Tibial nerve (tissue), 4 donors: Measurements from ENCODE around the gene CLECL1. TPM values are rescaled to one million over a fixed set of nuclear protein-coding genes. Genes with fewer than 3 reads are reported as not detected.
A peak's percentile ranks its signal among the peaks of the same experiment; 100 is the strongest.

Experiments
- DNase-seq, 2 donors: peaks; one replicate each; pipeline ENCODE4 v3.0.0-alpha.2; 2019; ENCODE audit warnings: low spot score in 2 of 2
- H3K27ac ChIP-seq, 4 donors: fragments of 200-600 bp; sonication (generic) in 3 of 4; one replicate each; pipeline ENCODE4 v1.5.1; 2017 to 2019; ENCODE audit warnings: mild to moderate bottlenecking in 1 of 4
- H3K27me3 ChIP-seq, 2 donors: fragments of 200-600 bp; sonication (generic) in 1 of 2; one replicate each; pipeline versions ENCODE4 v1.5.1 to v1.6.0; 2017 to 2019
- H3K36me3 ChIP-seq, 3 donors: fragments of 200-600 bp; sonication (generic); one replicate each; pipeline ENCODE4 v1.5.1; 2018 to 2019
- H3K4me1 ChIP-seq, 4 donors: fragments of 200-600 bp; sonication (generic) in 3 of 4; one replicate each; pipeline ENCODE4 v1.5.1; 2017 to 2019
- H3K4me3 ChIP-seq, 4 donors: fragments of 200-600 bp; sonication (generic) in 3 of 4; one replicate each; pipeline ENCODE4 v1.5.1; 2017 to 2019; ENCODE audit warnings: mild to moderate bottlenecking in 1 of 4, moderate library complexity in 1 of 4
- H3K9me3 ChIP-seq, 4 donors: fragments of 200-600 bp; sonication (generic) in 3 of 4; one replicate each; pipeline ENCODE4 v1.5.1; 2017 to 2019
- EP300 ChIP-seq, 2 donors: sonication (generic); formaldehyde crosslinking; IDR thresholded peaks; one replicate each; pipeline ENCODE4 v1.6.1; 2017; ENCODE audit warnings: antibody characterized with exemption in 2 of 2, mild to moderate bottlenecking in 1 of 2
- POLR2A ChIP-seq, 2 donors: fragments of 450-650 bp; IDR thresholded peaks; one replicate each; pipeline ENCODE4 v1.6.1; 2017; ENCODE audit warnings: antibody characterized with exemption in 2 of 2, mild to moderate bottlenecking in 2 of 2, moderate library complexity in 2 of 2
- WGBS, 2 donors: methylation state at CpG; one replicate each; pipeline ENCODE4 v1.1.5; 2018; 5-methylcytosine and 5-hydroxymethylcytosine counted together
- total RNA-seq, 4 donors: library from RNA; depleted of rRNA; stranded (reverse); fragments of >200 nt; gene quantifications; one replicate each; pipeline ENCODE4 v1.1.0, GENCODE V29; 2016
- TF ChIP-seq, protein P1 (sequence below), 5 experiments: fragments of 200-600 bp in 3 of 5; fragments of 450-650 bp in 2 of 5; sonication (generic) in 3 of 5; IDR thresholded peaks; one replicate each; pipeline ENCODE4 v1.5.1; 2016 to 2019; ENCODE audit warnings: antibody characterized with exemption in 5 of 5, mild to moderate bottlenecking in 3 of 5, moderate library complexity in 2 of 5

CLECL1 gene
- total RNA-seq, 4 donors from 2014 or later = not detected

DNA sequence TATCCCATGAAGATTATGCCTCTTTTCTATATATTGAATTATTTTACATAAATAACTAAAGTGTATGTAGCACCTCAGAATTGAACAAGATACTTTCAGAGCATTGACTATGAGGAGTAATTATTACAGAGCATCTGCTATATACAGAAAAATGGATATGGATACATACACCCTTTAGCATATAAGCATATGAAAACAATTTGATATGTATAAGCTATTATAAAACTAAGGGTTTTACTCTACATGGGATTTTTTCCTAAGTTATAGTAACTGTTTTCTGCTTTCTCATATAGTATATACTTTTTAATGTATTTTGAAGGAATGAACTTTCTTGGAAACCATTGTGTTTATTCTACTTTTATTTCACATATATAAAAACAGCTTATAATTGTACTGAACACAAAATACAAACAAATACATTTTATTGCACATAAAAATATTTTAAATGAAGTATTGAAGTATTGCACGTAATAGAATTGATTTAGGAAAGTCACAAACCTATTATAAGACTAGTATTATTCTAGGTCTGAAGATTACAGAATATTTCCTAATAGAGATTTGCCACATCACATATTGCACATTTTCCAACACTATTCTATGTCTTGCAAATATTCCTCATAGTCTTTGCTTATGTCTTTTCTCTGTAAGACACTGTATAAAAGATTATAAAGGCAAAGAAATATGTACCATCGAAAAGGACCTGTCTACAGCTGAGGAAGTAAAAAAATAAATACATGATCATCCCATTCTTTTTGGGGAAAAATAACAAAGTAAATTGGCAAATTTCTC, 19.4 kb upstream of the CLECL1 start:
- WGBS, 2 donors = 86 to 88% methylated on average over 2 of the region's 2 CpGs
- no peak overlapping the region for H3K4me3 ChIP-seq
- H3K9me3 ChIP-seq = no peaks in the 10 kb centered on the region

DNA sequence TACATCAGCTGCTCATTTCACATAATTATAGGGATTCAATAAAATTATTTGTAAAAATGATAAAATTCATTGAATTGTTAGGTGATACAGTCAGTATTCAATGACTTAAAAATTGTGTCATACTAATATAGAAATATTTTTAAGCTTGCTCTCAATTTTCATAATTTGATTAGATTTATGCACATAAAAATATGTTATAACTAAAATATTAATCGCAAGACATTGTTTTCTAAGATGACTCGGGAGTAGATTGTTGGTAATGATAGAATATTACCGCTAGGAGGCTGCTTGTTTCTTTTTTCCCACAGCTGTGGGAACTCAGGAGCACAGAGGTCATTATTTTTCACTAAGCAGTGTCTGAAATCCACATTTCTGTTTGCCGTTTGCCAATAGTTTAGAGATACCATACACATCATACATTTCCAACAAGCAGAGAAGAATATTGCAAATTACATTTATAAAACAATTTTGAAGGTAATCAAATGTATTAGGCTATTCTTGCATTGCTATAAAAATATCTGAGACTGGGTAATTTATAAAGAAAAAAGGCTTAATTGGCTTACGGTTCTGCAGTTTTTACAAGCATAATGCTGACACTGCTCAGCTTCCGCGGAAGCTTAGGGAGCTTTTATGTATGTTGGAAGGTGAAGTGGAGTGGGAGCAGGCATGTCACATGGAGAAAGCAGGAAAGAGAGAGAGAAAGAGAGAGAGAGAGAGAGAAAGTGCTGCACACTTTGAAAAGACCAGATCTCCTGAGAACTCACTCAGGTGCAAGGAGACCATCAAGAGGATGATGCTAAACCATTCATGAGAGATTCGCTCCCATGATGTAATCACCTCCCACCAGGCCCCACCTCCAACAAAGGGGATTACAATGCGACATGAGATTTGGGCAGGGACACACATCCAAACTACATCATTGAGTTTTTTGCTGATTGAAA, 18.6 kb upstream of the CLECL1 start:
- peaks cover 0 to 14% (median 0%) of the 10 kb centered on the region in 4 donors for H3K4me1 ChIP-seq
- no peaks in the 10 kb centered on the region for H3K27me3 ChIP-seq
- TF ChIP-seq POLR2A (IDR thresholded peaks at IDR 0.05) (no peak), EP300 (IDR thresholded peaks at IDR 0.05) (no peak)
- TF ChIP-seq, protein P1, sequence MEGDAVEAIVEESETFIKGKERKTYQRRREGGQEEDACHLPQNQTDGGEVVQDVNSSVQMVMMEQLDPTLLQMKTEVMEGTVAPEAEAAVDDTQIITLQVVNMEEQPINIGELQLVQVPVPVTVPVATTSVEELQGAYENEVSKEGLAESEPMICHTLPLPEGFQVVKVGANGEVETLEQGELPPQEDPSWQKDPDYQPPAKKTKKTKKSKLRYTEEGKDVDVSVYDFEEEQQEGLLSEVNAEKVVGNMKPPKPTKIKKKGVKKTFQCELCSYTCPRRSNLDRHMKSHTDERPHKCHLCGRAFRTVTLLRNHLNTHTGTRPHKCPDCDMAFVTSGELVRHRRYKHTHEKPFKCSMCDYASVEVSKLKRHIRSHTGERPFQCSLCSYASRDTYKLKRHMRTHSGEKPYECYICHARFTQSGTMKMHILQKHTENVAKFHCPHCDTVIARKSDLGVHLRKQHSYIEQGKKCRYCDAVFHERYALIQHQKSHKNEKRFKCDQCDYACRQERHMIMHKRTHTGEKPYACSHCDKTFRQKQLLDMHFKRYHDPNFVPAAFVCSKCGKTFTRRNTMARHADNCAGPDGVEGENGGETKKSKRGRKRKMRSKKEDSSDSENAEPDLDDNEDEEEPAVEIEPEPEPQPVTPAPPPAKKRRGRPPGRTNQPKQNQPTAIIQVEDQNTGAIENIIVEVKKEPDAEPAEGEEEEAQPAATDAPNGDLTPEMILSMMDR (IDR thresholded peaks at IDR 0.05) = no peak
- peak overlapping the region in 1 of 4 donors; percentile 12 for H3K27ac ChIP-seq
- H3K36me3 ChIP-seq = no peaks in the 10 kb centered on the region
- 32 to 37% methylated on average over 9 of the region's 9 CpGs for WGBS, 2 donors
- DNase-seq = no peak
- H3K9me3 ChIP-seq = no peaks in the 10 kb centered on the region
- peak overlapping the region in 1 of 4 donors; percentile 18 for H3K4me3 ChIP-seq

More for the DNA sequence above, 19.4 kb upstream of the CLECL1 start:
- Histone ChIP-seq H3K27ac (no peak overlapping the region), H3K4me1 (peaks cover 0 to 14% (median 0%) of the 10 kb centered on the region in 4 donors), H3K36me3 (no peaks in the 10 kb centered on the region), H3K27me3 (no peaks in the 10 kb centered on the region)
- no peak for TF ChIP-seq EP300 (IDR thresholded peaks at IDR 0.05)
- TF ChIP-seq POLR2A (IDR thresholded peaks at IDR 0.05) = no peak
- TF ChIP-seq, protein P1 (IDR thresholded peaks at IDR 0.05) = no peak
- no peak for DNase-seq

- no peaks in the 10 kb centered on the region for H3K27me3 ChIP-seq
- no peaks in the 10 kb centered on the region for H3K36me3 ChIP-seq
- peaks cover 0 to 14% (median 0%) of the 10 kb centered on the region in 4 donors for H3K4me1 ChIP-seq
- H3K27ac ChIP-seq = peak overlapping the region in 1 of 4 donors; percentile 12
- H3K4me3 ChIP-seq = peak overlapping the region in 1 of 4 donors; percentile 18
- no peaks in the 10 kb centered on the region for H3K9me3 ChIP-seq
- 14 to 15% methylated on average over 20 of the region's 20 CpGs for WGBS, 2 donors
- peak in 1 of 2 donors; percentile 75 for DNase-seq
- TF ChIP-seq, protein P1 (IDR thresholded peaks at IDR 0.05) = peak; percentile 61 to 86 (median 67)
- TF ChIP-seq POLR2A (IDR thresholded peaks at IDR 0.05) = no peak
Observed at GRCh38 chr12:9750276-9751203, 17.6 kb upstream of the CLECL1 start.

GRCh38 chr12:9749640-9750039, 16.7 kb upstream of the CLECL1 start:
- DNase-seq = no peak
- 0 to 5% methylated on average over 1 of the region's 1 CpG for WGBS, 2 donors
- H3K4me1 ChIP-seq = peaks cover 0 to 14% (median 0%) of the 10 kb centered on the region in 4 donors

More at GRCh38 chr12:9749640-9750039, 16.7 kb upstream of the CLECL1 start:
- TF ChIP-seq, protein P1 (IDR thresholded peaks at IDR 0.05) = no peak
- TF ChIP-seq EP300 (IDR thresholded peaks at IDR 0.05) (no peak), POLR2A (IDR thresholded peaks at IDR 0.05) (no peak)
- Histone ChIP-seq H3K36me3 (no peaks in the 10 kb centered on the region), H3K4me3 (no peak overlapping the region), H3K27ac (no peak overlapping the region), H3K9me3 (no peaks in the 10 kb centered on the region), H3K27me3 (no peaks in the 10 kb centered on the region)
